ENCODE measurements around the gene HEBP1.

Gene HEBP1

DNA sequence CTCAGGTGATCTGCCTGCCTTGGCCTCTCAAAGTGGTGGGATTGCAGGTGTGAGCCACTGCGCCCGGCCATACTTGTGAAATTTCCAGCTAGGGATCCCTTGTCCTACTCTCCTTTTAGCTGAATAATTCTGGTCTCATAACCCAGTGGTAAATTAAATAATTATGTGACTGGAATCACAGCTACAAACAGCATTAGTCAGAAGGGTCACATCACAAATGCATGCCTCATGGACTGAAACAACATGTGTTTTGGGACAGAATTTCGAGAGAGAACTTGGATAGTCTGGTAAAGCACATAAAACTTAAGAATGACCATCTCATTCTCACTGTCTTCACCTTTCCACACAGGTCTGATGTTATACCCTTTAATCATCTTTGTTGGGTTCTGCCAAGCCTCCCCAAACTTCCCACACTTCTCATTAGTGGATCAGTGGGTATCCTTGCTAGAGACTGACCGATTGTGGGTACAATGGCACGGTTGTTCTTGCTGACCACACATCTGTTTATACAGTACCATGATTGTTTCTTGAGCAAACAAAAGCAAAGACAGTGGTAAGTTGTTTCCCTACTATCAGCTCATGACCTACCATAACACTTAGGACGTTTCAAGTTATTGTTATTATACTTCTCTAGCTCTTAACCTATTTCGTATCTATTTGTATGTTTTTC is 53.2 kb downstream of the HEBP1 start:
- no peak for DNase-seq

DNA sequence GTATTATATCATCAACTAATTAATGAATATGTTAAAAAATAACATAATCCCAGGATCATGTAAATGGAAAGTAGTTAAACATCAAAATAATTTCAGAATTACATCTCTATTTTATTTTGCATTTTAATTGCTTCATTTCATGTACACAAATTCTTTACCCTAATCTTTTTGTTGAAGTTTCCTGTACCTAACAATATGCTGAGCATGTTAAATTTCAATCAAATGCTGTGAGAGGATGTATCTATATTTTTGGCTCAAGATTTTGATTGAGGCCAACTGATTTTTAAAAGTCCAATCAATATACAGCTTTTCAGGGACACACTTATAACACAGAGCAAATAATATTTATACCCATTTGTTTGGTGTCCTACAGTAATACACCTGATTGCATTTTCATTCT is 54.5 kb downstream of the HEBP1 start:
- no peak for DNase-seq

DNA sequence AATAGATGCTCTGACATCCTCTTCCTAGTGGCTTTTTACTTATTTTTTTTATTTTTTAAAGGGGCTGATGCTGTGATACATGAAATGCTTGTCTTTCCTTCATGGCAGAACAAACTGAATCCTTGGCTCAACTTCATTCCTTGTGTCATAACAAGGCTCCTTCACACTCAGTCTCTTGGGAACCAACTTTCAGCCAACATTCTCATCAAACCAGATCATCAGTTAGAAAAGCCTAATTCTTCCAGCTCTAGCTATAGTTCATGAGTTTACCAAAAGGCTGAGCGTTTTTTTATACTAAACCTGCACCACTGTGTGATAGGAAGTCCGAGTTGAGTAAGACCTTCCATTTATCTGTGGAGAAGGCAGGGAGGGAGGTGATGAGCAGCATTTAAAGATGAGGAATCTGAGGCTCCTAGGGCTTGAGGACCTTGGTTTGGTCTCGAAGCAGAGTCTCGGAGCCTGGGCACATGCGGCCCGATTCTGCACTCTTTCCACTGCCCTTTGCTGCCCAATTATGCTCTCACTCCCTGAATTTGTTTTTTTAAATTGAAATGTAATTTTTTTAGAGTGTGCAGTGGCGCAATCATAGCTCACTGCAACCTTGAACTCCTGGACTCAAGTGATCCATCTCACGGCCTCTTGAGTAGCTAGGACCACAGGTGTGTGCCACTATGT is 56.3 kb downstream of the HEBP1 start:
- DNase-seq, result no peak

DNA sequence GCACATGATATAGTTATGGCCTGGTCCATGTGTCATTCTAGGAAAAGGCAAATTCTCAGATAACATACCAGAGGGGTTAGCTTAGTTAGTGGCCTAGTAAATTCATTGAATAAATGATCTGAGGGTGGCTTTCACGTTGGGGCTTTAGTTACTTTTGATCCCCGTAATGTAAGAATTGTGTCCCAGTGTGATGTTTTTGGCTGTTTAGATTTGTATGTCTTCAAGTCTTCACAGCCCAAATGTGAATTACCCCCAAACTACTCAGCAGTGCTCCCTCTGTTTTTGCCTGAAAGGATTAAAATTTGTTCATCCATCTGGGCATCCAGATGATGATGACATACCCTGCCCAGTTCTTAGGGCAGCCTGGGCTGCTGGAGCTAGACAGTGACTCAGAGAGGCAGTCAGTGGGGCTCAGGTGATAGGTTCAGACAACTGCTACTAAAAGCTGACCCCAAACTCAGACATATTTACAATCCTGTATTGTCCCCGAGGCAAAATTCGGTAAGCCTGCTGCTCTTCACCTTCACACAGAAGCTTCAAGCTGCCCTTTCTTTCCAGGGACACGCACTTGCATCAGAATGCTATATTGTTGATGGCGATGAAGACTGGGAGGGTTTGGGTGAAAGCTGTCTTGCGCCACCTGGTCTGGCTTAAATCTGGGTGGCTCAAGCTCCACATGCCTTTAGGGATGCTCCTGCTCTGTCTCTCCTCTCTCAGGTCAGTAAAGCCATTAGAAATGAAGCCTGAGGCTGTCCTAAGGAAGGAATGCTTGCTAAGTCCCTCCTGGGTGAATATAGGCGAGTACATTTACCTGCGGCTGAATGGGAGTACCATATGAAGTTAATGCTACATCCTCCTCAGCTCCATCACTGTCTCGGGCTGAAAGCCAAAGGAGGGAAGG is 58.4 kb downstream of the HEBP1 start:
- DNase-seq, result no peak

DNA sequence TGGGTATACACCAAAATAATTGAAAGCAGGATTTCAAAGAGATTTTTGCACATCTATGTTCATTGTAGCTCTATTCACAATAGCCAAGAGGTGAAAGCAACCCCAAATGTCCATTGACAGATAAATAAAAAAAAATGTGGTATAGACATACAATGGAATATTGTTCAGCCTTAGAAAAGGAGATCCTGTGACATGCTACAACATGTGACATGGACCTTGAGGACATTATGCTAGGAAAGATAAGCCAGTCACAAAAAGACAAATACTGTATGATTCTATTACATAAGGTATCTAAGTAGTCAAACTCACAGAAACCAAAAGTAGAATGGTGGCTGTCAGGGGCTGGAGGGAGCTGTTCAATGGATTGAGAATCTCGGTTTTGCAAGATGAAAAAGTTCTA is 60.2 kb downstream of the HEBP1 start:
- no peak for DNase-seq

DNA sequence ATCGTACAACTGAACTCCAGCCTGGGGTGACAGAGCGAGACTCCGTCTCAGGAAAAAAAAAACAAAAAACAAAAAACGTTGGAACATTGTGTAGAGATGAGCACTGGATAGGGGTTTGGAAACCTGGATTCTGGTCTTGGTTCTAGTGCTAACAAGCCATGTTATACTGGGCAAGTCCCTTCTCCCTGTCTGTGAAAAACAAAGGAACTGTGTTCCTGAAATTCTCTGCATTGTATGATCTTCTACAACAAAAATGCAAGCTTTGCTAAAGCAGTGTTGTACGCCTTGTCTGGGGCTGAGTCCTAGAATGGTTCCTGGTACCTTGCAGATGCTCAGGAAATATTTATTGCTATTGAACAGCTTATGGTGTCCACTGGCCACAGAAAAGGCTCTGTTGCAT is 61.5 kb downstream of the HEBP1 start:
- DNase-seq, result no peak

DNA sequence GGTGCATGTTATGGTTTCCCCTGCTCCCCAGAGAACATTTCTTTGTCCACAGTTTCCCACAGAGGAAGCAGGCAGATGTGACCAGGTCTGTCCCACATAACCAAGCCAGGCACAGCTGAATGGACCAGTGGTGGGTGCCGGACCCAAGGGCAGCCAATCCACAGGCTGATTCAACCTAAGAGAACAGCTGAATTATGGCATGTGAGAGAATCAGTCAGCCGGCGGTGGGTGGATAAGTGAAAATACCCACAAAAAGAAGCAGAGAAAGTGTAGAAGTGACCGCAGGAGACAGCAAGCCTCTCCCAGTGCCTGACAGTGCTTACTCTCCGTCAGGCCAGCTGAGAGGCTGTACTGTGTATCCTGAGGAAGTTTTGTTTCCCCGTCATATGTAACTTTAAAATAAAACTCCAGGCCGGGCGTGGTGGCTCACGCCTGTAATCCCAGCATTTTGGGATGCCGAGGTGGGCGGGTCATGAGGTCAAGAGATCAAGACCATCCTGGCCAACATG is 63.0 kb downstream of the HEBP1 start:
- DNase-seq, result no peak

DNA sequence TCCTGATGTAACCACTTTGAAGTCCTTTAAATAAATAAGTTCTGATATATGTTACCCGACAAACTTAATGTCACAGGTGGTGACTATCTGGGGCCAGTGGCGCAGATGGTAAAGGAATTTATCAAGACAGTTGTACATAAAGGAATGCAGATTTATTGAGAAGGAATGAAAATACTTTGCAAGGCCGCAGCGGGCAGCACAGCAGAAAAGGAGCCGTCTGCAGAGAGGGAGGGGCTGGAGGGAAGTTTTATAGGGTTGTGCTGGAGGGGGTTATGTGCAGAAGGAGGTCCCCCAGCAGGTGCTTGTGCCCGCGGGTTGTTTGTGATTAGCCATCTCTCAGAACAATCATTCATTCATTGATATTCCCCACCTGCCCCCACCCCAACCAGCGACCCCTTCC is 65.5 kb downstream of the HEBP1 start:
- no peak for DNase-seq

DNA sequence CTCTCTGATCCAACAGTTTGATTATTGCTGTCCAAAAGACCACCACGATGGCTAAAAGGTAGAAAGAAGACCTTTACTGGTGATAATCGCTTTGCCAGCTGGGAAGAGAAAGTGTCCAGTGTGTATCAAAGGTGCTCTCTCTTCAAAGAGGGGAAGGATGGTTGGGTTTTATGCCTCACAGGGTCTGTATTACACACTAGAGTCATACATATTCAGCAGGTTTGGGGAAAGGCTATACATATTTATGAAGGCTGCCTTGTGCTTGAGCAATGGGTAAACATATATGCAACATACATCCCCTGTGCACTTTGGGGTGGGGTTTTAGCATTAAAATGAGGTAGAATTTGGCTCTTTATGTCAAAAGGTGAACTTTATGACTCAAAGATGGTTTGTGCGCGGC is 66.3 kb downstream of the HEBP1 start:
- DNase-seq, result no peak

DNA sequence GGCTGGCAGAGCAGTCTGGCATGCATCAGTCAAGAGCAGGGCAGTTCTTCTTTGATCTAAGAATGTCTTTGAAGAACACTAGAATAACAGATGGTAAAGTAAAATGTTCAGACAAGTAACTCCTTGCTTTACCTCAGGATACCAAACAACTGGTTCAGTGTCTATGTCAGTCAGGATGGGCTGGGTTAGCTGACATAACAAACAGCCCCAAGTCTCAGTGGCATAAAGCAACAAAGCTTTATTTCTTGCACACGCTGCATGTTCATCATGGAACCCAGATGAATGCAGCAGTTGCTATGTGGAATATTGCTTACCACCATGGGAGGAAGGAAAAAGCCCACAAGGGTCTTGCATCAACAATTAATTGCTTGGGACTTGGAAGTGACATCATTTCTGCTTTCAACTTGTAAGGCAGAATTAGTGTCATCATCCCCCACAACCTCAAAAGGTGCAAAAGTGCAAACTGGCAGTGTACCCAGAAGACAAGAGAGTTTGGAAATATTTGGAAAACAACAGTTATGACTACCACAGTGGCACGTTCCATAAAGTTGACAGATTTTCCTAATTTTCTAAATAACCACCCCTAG is 69.3 kb downstream of the HEBP1 start:
- no peak for DNase-seq

DNA sequence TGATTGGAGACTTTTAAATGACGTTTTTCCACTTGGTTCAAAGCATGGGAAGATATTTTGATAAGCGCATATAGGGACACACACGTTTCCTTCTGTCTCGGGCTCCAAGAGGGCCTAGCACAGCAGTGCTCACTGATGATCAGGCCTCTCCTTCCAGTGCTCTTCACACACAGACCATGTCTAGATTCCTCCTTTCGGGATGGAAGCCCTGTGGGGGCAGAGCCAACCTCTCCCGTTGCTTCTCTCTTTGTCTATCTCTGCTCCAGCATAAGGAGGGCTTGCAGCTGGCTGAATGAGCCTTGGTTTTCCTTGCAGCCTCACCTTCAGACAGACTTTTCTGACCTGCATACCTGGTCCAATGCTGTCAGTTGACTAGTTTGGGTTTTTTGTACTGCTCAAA is 70.4 kb downstream of the HEBP1 start:
- no peak for DNase-seq

DNA sequence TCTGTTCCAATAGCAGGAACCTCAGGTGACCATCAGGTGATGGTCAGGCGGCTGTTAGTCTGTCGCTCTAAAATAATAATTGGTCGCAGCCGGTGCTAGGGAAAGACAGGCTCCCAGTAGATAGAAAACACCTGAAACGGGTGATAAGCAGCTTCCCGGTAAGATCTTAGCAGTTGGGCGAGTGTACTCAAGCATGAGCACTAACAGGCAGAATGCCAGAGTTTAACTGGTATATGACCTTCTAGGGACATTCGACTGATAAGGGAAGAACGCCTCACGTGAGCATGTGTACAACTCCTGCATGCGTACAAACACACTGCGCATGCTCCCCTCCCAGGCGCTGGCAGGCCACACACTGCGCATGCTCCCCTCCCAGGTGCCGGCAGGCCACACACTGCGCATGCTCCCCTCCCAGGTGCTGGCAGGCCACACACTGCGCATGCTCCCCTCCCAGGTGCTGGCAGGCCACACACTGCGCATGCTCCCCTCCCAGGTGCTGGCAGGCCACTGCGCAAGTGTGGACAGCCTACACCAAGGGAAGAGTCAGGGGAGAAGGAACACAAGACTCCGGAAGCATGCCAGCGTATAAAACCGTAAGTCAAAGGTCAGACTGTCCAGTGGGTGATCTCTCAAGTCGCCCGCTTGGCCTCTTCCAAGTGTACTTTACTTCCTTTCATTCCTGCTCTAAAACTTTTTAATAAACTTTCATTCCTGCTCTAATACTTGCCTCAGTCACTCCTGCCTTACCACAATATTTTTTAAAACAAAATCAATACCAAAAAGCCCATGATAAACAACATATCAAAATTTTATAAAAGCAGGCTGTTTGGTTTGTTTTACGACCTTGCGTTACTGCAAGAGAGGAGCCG is 72.6 kb downstream of the HEBP1 start:
- DNase-seq, result peak; percentile 51

DNA sequence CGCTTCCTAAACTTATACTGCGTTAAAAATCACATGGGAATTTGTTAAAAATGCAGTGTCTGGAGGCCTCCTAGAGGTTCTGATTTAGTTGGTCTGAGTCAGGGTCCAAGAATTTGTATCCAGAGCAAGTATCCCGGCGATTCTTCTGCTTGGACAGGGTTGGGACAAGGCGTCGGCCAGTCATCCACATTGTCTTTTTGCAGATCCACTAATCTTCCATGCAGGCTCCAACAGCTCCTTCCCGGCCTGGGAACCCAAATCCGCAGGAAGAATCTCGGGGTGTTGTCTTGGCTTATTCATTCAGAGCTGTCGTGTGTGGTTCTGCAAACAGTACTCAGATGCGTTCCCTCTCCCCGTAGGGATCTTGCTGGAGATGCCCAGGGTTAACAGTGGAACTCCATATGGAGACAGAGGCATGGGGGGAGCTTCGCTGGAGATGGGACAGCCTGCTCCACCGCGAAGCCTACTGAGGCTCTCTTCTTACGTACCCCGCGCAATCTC is 73.4 kb downstream of the HEBP1 start:
- no peak for DNase-seq

DNA sequence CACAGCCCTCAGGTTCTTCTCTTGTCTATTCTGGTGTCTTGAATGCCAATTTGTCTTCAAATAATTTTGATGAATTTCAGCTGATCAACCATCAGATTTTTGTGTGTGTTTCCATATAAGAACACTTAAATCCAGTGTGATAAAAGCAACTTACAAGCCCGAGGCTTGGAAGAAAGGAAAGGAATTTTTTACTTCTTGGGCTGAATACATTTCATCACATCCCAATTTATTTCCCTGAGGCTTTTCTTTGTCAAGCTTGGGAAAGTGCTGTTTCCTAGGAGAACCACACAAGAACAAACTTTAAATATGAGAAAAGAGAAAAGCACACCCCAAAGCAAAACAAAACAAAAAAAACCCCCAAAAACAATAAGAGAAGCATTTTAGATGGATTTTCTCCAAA is 74.7 kb downstream of the HEBP1 start:
- no peak for DNase-seq
